T follicular helper cell (primary cell): ENCODE data around the gene GPR37L1.
"Not testable (repeated sequence)": the region's sequence is repeated elsewhere in the genome, so short reads cannot be mapped to it uniquely, and the experiment has no call there.

ENCODE experiments used
- DNase-seq: peaks from one replicate; pipeline ENCODE4 v3.0.0-alpha.2; 2020; ENCODE audit warnings: low read depth

GPR37L1 gene

GRCh38 chr1:202133496-202133895, 10.8 kb downstream of the GPR37L1 start:
- no peak for DNase-seq

- DNase-seq: no peak
Measured at GRCh38 chr1:202133989-202134388, 11.3 kb downstream of the GPR37L1 start.

- no peak for DNase-seq
Measured at GRCh38 chr1:202134645-202135172, 12.0 kb downstream of the GPR37L1 start.

- DNase-seq: peak; percentile 31
Measured at GRCh38 chr1:202135221-202135721, 12.6 kb downstream of the GPR37L1 start.

GRCh38 chr1:202140833-202141232, 18.1 kb downstream of the GPR37L1 start:
- DNase-seq: no peak

- not testable (repeated sequence) for DNase-seq
Measured at GRCh38 chr1:202141468-202141867, 18.8 kb downstream of the GPR37L1 start.

- DNase-seq: no peak
Measured at GRCh38 chr1:202143011-202143767, 20.5 kb downstream of the GPR37L1 start.

GRCh38 chr1:202143768-202144401, 21.2 kb downstream of the GPR37L1 start:
- DNase-seq: no peak

- peak; percentile 52 for DNase-seq
Measured at GRCh38 chr1:202144402-202145067, 21.8 kb downstream of the GPR37L1 start, which contains the start of gene ARL8A. Gene ARL8A (minus strand): TSS chr1:202144737. CDS start chr1:202144572, 165 bp downstream.

GRCh38 chr1:202145068-202145743, 22.5 kb downstream of the GPR37L1 start:
- no peak for DNase-seq

GRCh38 chr1:202145744-202146140, 23.0 kb downstream of the GPR37L1 start:
- DNase-seq: not testable (repeated sequence)

GRCh38 chr1:202146279-202146678, 23.6 kb downstream of the GPR37L1 start:
- no peak for DNase-seq

- no peak for DNase-seq
Measured at GRCh38 chr1:202146993-202147392, 24.3 kb downstream of the GPR37L1 start.

- DNase-seq: no peak
Measured at GRCh38 chr1:202148391-202148790, 25.7 kb downstream of the GPR37L1 start.

GRCh38 chr1:202149566-202149965, 26.8 kb downstream of the GPR37L1 start:
- DNase-seq: no peak

GRCh38 chr1:202150187-202150586, 27.5 kb downstream of the GPR37L1 start:
- no peak for DNase-seq

GRCh38 chr1:202150602-202151001, 27.9 kb downstream of the GPR37L1 start:
- DNase-seq: no peak

- DNase-seq: no peak
Measured at GRCh38 chr1:202151045-202151444, 28.3 kb downstream of the GPR37L1 start.

- no peak for DNase-seq
Measured at GRCh38 chr1:202152399-202152798, 29.7 kb downstream of the GPR37L1 start.

GRCh38 chr1:202153284-202153683, 30.6 kb downstream of the GPR37L1 start:
- no peak for DNase-seq

GRCh38 chr1:202154148-202154765, 31.5 kb downstream of the GPR37L1 start:
- DNase-seq: no peak
